HL-60/S4 (cell line): ENCODE data around the gene ADGRV1.

Experiments
- in situ Hi-C: fragments of 300-500 bp; cut with MboI; formaldehyde crosslinking; loops from 2 replicates; pipeline ENCODE4 v1.14.3; 2022; ENCODE audit warnings: low sequenced_read_pairs

ADGRV1 gene

GRCh38 chr5:91121347-91121993, 562.9 kb downstream of the ADGRV1 start:
- in situ Hi-C loops = no loop called here

GRCh38 chr5:91122651-91123050, 564.1 kb downstream of the ADGRV1 start:
- in situ Hi-C loops = no loop called here

- in situ Hi-C loops = no loop called here
Measured at GRCh38 chr5:91123291-91123690, 564.7 kb downstream of the ADGRV1 start.

DNA sequence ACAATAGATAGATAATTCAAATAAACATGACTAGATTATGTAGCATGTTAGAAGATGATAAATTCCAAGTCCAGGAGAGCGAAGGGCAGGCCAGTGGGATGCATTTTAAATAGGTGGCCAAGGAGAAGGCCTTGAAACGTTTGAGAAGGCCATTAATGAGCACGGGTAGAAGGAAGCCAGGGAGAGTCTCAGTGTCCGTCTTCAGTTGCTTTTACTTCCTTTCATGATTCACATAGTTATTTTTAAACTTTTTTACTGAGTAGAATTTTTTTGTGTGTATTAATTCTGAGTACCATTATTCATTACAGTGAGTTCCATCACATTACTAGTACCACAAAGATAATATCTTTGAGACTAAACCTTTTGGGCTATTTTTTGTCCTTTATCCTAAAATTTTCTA, 565.3 kb downstream of the ADGRV1 start:
- in situ Hi-C loops = no loop called here

- in situ Hi-C loops = no loop called here
Measured at GRCh38 chr5:91125916-91126315, 567.3 kb downstream of the ADGRV1 start.

GRCh38 chr5:91126448-91126847, 567.9 kb downstream of the ADGRV1 start:
- in situ Hi-C loops = no loop called here

- in situ Hi-C loops = no loop called here
Measured at GRCh38 chr5:91126888-91127287, 568.3 kb downstream of the ADGRV1 start.

DNA sequence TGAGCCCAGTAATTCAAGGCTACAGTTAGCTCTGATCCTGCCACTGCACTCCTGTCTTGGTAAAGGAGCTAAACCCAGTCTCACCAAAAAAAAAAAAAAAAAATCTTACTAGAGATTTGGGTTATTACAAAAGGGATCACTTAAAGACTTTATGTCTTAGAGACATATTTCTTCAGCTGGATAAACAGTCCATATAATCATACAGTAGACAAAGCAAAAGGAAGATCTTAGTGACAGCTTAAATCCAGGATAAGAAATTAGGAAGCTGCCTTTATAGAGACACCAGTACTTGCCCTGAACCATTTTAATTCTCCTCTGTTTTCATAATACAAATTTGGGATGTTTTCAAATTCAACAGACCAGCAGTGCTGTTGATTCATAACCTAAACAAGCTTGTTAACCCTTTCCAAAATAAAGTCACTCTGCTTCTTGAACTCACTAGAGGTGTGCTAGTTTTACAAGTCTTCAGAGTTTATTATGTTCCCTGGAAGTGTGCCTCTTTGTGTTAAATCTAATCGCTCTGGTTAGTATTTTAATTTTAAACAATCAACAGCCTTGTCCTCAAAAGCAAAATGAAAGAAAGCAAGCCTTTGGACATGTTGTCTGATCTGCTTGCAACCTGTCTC, 569.0 kb downstream of the ADGRV1 start:
- in situ Hi-C loops = no loop called here

GRCh38 chr5:91128604-91129003, 570.0 kb downstream of the ADGRV1 start:
- in situ Hi-C loops = no loop called here

DNA sequence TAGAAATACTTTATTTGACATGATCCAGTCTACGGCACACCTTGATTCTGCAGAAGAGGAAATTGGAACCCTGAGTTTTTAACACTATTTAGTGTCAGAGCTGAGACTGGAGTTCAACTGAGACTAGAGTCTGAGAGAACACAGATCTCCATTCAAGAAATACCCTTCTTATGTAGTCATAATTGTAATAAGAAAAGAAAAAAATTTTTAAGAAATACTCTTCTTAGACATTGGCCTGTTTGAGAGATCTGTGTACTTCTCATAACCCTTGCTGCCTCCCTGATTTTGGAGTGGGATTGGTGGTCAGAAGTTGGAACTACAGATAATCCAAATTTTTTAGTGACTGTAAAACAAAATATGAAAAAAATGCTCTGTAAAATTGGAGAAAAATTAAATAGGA, 571.2 kb downstream of the ADGRV1 start:
- in situ Hi-C loops = no loop called here

DNA sequence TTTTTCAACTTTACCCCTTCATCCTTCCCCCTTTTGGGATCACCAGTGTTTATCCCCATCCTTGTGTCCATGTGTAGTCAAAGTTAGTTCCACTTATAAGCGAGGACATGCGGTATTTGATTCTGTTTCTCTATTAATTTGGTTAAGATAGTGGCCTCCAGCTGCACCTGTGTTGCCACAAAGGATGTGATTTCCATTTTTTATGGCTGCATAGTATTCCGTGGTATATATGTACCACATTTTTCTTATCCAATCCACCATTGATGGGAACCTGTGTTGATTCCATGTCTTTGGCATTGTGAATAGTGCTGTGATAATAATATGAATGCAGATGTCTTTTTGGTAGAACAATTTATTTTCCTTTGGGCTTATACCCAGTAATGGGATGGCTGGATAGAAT, 572.2 kb downstream of the ADGRV1 start:
- in situ Hi-C loops = no loop called here

- in situ Hi-C loops = no loop called here
Measured at GRCh38 chr5:91132550-91132949, 574.0 kb downstream of the ADGRV1 start.

DNA sequence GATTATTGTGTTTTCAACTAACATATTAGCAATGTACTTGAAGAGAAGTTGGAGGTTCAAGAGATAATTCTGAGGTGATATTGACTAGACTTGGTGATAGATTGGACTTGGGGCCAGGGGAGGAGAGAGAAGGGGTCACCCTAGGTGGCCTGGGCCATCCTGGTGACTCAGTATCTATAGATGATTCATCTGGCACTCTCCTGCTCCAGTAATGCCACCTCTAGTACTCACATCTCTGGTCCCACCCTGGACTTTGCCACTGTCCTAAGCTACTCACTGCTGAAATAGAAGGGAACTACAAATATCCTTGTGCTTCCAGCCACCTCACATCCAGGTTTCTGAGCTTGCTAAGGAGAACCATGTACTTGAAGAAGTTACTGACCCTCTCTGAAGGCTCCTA, 574.6 kb downstream of the ADGRV1 start:
- in situ Hi-C loops = no loop called here

- in situ Hi-C loops = no loop called here
Measured at GRCh38 chr5:91135475-91136248, 577.1 kb downstream of the ADGRV1 start.

DNA sequence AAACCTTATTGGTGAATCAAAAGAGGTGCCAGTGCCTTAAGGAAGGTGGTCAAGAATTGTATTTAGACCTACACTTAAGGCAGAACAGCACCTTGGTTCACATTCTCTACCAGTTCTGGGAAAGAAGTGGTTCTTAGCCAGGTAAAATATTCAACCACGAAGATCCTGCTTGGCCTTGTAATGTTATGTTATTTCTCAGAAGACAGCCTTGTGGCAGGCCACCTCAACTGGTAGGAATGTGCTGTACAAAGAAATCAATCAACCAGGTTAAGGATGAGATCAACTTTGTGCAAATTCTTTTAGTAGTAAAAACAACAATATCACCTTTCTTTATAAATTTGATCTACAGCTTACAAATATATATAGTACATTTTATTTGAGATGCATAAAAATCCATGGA, 577.7 kb downstream of the ADGRV1 start:
- in situ Hi-C loops = no loop called here

GRCh38 chr5:91137647-91138046, 579.0 kb downstream of the ADGRV1 start:
- in situ Hi-C loops = no loop called here

DNA sequence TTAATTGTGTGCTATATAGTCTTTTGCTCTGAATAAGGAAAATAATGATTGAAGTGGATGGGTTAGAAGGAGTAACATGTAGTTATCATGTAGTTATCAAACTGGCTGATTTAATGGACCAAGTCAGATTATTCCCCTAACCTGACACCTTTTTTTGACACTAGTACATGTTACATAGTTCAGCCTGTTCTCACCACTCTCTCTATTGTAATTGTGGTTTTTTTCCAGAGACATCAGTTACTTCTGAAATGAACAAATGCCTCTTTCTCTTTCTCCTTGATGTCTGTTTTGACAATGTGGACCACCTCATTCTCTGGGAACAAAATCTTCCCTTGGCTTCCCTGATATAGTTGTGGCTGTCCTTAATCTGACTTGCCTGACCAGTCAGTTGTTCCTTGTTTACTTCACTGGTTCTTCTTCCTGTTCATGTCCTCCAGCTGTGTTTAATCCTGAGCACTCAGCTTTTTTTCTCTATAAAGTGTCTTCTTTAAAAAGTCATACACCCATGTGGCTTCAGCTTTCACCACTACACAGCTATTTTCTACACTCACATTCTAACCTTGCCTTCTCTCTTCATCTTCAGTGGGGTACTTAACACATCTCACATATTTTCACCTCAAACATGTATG, 581.1 kb downstream of the ADGRV1 start:
- in situ Hi-C loops = no loop called here

DNA sequence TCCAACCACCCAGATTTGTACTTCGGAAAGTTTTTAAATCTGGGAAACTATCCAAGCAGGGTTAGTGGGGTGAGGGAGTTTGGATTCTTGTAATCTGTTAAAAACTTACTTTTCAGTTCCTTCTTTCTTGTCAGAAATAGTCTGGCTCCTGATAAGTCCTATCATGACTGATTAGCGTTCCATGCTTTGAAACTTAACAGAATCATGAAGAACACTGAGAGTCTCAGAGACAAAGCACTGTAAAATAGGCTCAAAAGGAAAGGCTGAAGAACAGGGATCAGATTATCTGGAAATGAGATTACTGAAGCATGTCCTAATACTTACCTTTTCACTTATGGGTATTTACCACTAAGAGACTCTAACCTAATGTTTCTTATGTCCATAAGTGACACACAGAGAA, 582.1 kb downstream of the ADGRV1 start:
- in situ Hi-C loops = no loop called here

DNA sequence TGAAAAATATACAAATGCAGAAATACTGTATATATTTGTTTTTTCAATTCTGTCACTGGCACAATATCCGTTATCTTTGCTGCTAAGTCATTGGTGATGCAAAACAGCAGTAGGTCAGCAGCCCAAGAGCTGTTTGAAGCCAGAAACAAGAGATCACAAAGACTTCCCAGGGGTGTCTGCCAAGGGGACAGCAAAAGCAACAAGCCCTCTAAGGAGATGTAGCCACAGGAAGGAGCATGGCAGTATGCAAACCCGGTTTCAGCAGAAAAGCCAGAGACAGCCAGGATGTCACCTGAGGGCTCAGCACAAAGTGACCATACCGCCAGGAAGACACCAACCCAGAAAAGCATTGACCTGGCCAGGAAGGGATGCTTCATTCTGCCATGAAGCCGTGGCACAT, 583.0 kb downstream of the ADGRV1 start:
- in situ Hi-C loops = no loop called here

GRCh38 chr5:91142386-91142785, 583.8 kb downstream of the ADGRV1 start:
- in situ Hi-C loops = no loop called here

DNA sequence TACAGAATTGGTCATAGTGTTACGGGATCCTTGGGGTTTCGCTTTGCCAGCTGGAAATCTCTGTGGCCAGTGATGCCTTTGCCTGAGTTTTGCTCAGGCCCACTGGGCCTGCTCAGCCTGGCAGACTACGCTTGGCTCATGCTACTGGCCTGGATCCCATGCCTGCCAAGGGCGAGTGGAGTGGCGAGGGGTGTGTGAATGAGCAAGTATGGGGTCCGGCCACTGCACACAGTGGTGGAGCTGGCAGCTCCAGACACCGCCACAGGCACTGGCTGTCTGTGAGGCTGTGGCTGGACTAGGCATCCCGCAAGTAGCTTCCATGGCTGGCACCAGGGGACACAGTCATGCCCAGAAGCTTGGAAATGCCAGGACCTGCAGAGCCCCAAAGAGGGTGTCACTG, 584.2 kb downstream of the ADGRV1 start:
- in situ Hi-C loops = no loop called here

GRCh38 chr5:91143840-91144239, 585.2 kb downstream of the ADGRV1 start:
- in situ Hi-C loops = no loop called here
